HEK293T (cell line): ENCODE measurements around the gene DGKK.

Experiments used
- CTCF ChIA-PET: fragments of 350-600 bp; formaldehyde crosslinking; extraction: SDS; loops from one replicate; lab custom pipeline; 2021; ENCODE audit warnings: antibody characterized with exemption, inconsistent platforms; lab: Yijun Ruan, JAX
- POLR2A ChIA-PET: fragments of 350-600 bp; formaldehyde crosslinking; extraction: SDS; loops from one replicate; lab custom pipeline; 2020; ENCODE audit warnings: antibody characterized with exemption, inconsistent platforms; lab: Yijun Ruan, JAX
- DNase-seq: peaks from one replicate; pipeline ENCODE4 v3.0.0; 2012; ENCODE audit warnings: mixed read lengths; ENCODE audit errors: extremely low spot score
- ARNT ChIP-seq: fragments of 450-650 bp; IDR thresholded peaks from 2 replicates; pipeline ENCODE4 v1.6.1; 2017; ENCODE audit warnings: mild to moderate bottlenecking
- BHLHE40 ChIP-seq: fragments of 450-650 bp; IDR thresholded peaks from 2 replicates; pipeline ENCODE4 v1.6.1; 2016; ENCODE audit warnings: mild to moderate bottlenecking, moderate library complexity, borderline replicate concordance
- CTBP1 ChIP-seq: fragments of 450-650 bp; IDR thresholded peaks from 2 replicates; pipeline ENCODE4 v1.6.1; 2016; ENCODE audit warnings: borderline replicate concordance
- ELF4 ChIP-seq: fragments of 450-650 bp; IDR thresholded peaks from 2 replicates; pipeline ENCODE4 v1.6.1; 2017; ENCODE audit warnings: antibody characterized with exemption
- FOXA1 ChIP-seq: fragments of 450-650 bp; IDR thresholded peaks from 2 replicates; pipeline ENCODE4 v1.6.1; 2016; ENCODE audit warnings: mild to moderate bottlenecking
- FOXK2 ChIP-seq: fragments of 450-650 bp; IDR thresholded peaks from 2 replicates; pipeline ENCODE4 v1.6.1; 2016; ENCODE audit warnings: mild to moderate bottlenecking
- FOXM1 ChIP-seq: fragments of 450-650 bp; IDR thresholded peaks from 2 replicates; pipeline ENCODE4 v1.6.1; 2017; ENCODE audit warnings: mild to moderate bottlenecking, borderline replicate concordance
- HDGF ChIP-seq: fragments of 450-650 bp; IDR thresholded peaks from 2 replicates; pipeline ENCODE4 v1.6.1; 2017; ENCODE audit warnings: antibody characterized with exemption, borderline replicate concordance
- L3MBTL2 ChIP-seq: fragments of 450-650 bp; conservative IDR thresholded peaks from 2 replicates; pipeline ENCODE4 v1.6.1; 2016; ENCODE audit warnings: mild to moderate bottlenecking
- LEF1 ChIP-seq: fragments of 450-650 bp; IDR thresholded peaks from 2 replicates; pipeline ENCODE4 v1.6.1; 2017; ENCODE audit warnings: mild to moderate bottlenecking, borderline replicate concordance
- NFRKB ChIP-seq: fragments of 450-650 bp; IDR thresholded peaks from 2 replicates; pipeline ENCODE4 v1.6.1; 2016; ENCODE audit warnings: mild to moderate bottlenecking, moderate library complexity
- PKNOX1 ChIP-seq: fragments of 450-650 bp; IDR thresholded peaks from 2 replicates; pipeline ENCODE4 v1.6.1; 2016
- SP1 ChIP-seq: fragments of 450-650 bp; IDR thresholded peaks from 2 replicates; pipeline ENCODE4 v1.6.1; 2017
- SUZ12 ChIP-seq: fragments of 450-650 bp; IDR thresholded peaks from 2 replicates; pipeline ENCODE4 v1.6.1; 2016; ENCODE audit warnings: mild to moderate bottlenecking
- TARDBP ChIP-seq: fragments of 450-650 bp; IDR thresholded peaks from 2 replicates; pipeline ENCODE4 v1.6.1; 2016
- ZNF384 ChIP-seq: fragments of 450-650 bp; IDR thresholded peaks from 2 replicates; pipeline ENCODE4 v1.6.1; 2016

Gene DGKK

GRCh38 chrX:50470103-50471031, at the start of gene DGKK:
DGKK (minus strand) TSS chrX:50470825; CDS start chrX:50470678, 147 bp downstream.
- ChIA-PET CTCF (no interaction called here), POLR2A (no interaction called here)
- TF ChIP-seq L3MBTL2 (peak; percentile 53; the same call in 1 of the 2 replicates), ARNT (no peak), TARDBP (no peak)
- DNase-seq, result peak; percentile 30

- CTCF ChIA-PET, result no interaction called here
- POLR2A ChIA-PET, result no interaction called here
- TF ChIP-seq SUZ12, result no peak
- TF ChIP-seq ELF4, result no peak
- no peak for TF ChIP-seq BHLHE40
- TF ChIP-seq FOXA1, result no peak
- TF ChIP-seq FOXM1, result no peak
- TF ChIP-seq ARNT, result no peak
- no peak for TF ChIP-seq ZNF384
- TF ChIP-seq SP1, result no peak
- no peak for TF ChIP-seq FOXK2
- TF ChIP-seq CTBP1, result no peak
- DNase-seq, result no peak
Observed at GRCh38 chrX:50514811-50515210, 44.2 kb upstream of the DGKK start.

GRCh38 chrX:50497114-50497513, 26.5 kb upstream of the DGKK start:
- DNase-seq, result no peak
- CTCF ChIA-PET, result no interaction called here

GRCh38 chrX:50495616-50496015, 25.0 kb upstream of the DGKK start:
- ChIA-PET POLR2A (no interaction called here), CTCF (interaction anchor here (0.7 kb wide), 1 partner anchor 64 kb away, joined by 3 read pairs; no protein-coding TSS in a partner anchor)
- no peak for TF ChIP-seq ZNF384
- no peak for TF ChIP-seq FOXM1
- TF ChIP-seq FOXK2, result no peak
- no peak for TF ChIP-seq ARNT
- TF ChIP-seq LEF1, result no peak
- TF ChIP-seq TARDBP, result no peak
- no peak for TF ChIP-seq HDGF
- no peak for TF ChIP-seq CTBP1
- no peak for TF ChIP-seq BHLHE40
- no peak for DNase-seq

More at GRCh38 chrX:50497114-50497513, 26.5 kb upstream of the DGKK start:
- POLR2A ChIA-PET, result no interaction called here
- TF ChIP-seq TARDBP, result no peak
- no peak for TF ChIP-seq BHLHE40
- TF ChIP-seq ELF4, result no peak
- no peak for TF ChIP-seq FOXA1

GRCh38 chrX:50492720-50493119, 22.1 kb upstream of the DGKK start:
- CTCF ChIA-PET, result no interaction called here
- no peak for DNase-seq
- TF ChIP-seq LEF1 (no peak), SP1 (no peak), FOXA1 (no peak), L3MBTL2 (no peak), ELF4 (no peak), FOXM1 (no peak), NFRKB (no peak), CTBP1 (no peak), ARNT (no peak)
- POLR2A ChIA-PET, result no interaction called here

- POLR2A ChIA-PET, result no interaction called here
- CTCF ChIA-PET, result no interaction called here
- no peak for TF ChIP-seq FOXK2
- no peak for TF ChIP-seq BHLHE40
- no peak for TF ChIP-seq TARDBP
- TF ChIP-seq NFRKB, result no peak
- no peak for TF ChIP-seq ZNF384
- no peak for TF ChIP-seq ELF4
- TF ChIP-seq CTBP1, result no peak
- no peak for DNase-seq
Observed at GRCh38 chrX:50484662-50485061, 14.0 kb upstream of the DGKK start.

DNA sequence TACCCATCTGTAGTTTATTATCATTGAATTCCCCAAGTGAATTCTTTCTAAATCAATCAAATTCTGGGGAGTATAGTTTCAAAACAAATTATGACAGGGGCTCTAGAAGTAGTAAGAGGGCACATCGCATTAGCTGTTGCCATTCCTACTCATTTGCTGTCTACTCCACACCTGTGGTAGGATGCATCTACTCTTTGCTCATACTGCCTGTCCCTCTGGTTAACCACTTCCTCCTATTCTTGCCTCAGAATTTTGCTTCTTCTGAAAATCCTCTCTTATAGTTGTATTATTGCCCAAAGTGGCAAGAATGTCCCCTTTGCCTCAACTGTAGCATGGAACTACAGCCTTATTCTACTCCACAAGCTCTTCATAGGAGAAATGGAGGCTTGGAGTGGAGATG, 12.7 kb upstream of the DGKK start:
- DNase-seq, result no peak
- POLR2A ChIA-PET, result no interaction called here
- no peak for TF ChIP-seq SUZ12
- CTCF ChIA-PET, result no interaction called here

GRCh38 chrX:50475208-50475607, 4.6 kb upstream of the DGKK start:
- TF ChIP-seq CTBP1 (no peak), ELF4 (no peak), HDGF (no peak), SUZ12 (no peak), ZNF384 (no peak), TARDBP (no peak)
- ChIA-PET POLR2A (no interaction called here), CTCF (no interaction called here)
- DNase-seq, result no peak

DNA sequence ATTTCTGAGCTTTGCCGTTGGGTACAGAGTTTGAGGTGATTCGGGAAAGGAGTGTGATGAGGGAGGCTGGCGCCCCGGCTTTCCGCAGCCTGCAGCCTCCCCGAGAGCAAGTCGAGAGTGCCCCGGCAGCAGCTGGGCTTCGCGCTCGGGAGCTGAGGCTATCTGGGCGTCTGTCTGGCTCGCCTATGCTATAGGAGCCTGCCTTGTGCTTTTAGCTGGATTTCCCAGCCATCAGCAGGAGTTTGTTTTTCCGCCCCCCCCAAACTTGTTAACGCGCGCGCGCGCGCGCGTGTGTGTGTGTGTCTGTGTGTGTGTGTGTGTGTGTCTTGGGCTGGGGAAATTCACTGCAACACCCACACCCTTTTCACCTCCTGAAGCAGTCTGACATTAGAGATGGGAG, 765 bp upstream of the DGKK start:
- POLR2A ChIA-PET, result no interaction called here
- CTCF ChIA-PET, result no interaction called here
- TF ChIP-seq FOXA1 (no peak), BHLHE40 (no peak), CTBP1 (no peak), NFRKB (no peak), ARNT (no peak), TARDBP (no peak), PKNOX1 (no peak), SP1 (no peak), LEF1 (no peak), FOXK2 (no peak), HDGF (no peak), L3MBTL2 (no peak), SUZ12 (no peak), FOXM1 (no peak), ZNF384 (no peak)
- DNase-seq, result no peak
